H1 (cell line): Measurements from ENCODE around the gene PDHX. TPM values are rescaled to one million over a fixed set of nuclear protein-coding genes. Genes with fewer than 3 reads are reported as not detected.

ENCODE experiments used
- CTCF ChIA-PET: fragments of 300-600 bp; sonication (Branson Sonifier 250); formaldehyde crosslinking; loops from one replicate; lab custom pipeline; 2021; ENCODE audit not compliant: partially characterized antibody; lab: Charles Lee
- POLR2A ChIA-PET: fragments of 300-600 bp; sonication (Branson Sonifier 250); formaldehyde crosslinking; loops from one replicate; lab custom pipeline; 2021; ENCODE audit warnings: inconsistent platforms; ENCODE audit not compliant: partially characterized antibody; lab: Charles Lee
- DNase-seq, 2 experiments: peaks; one replicate each; pipeline versions ENCODE4 v3.0.0 to v3.0.0-alpha.2; 2010 to 2022; ENCODE audit warnings: low spot score in 2 of 2, low read depth in 1 of 2, mixed read lengths in 1 of 2
- FAIRE-seq: peaks from 2 replicates; lab custom pipeline; 2011; peaks lifted over from hg19 to GRCh38; lab: Jason Lieb, UNC
- H2AFZ ChIP-seq: 2 replicates; pipeline ENCODE4 v1.8.1; 2012; ENCODE audit warnings: low read length, inconsistent platforms
- H2AK5ac ChIP-seq: 2 replicates; pipeline ENCODE4 v1.6.1; 2013; ENCODE audit warnings: low read depth, low read length
- H2BK120ac ChIP-seq: replicated peaks from 2 replicates; pipeline ENCODE3; 2013; ENCODE audit warnings: low read depth, low read length, inconsistent platforms
- H2BK12ac ChIP-seq: 2 replicates; pipeline ENCODE4 v1.6.1; 2013; ENCODE audit warnings: low read depth, low read length
- H2BK15ac ChIP-seq: 2 replicates; pipeline ENCODE4 v1.6.1; 2013; ENCODE audit warnings: low read length
- H2BK20ac ChIP-seq: 2 replicates; pipeline ENCODE4 v1.6.1; 2013; ENCODE audit warnings: low read length
- H2BK5ac ChIP-seq: 2 replicates; pipeline ENCODE4 v1.6.1; 2013; ENCODE audit warnings: low read depth, low read length
- H3K14ac ChIP-seq: 2 replicates; pipeline ENCODE4 v1.6.1; 2013; ENCODE audit warnings: inconsistent platforms; ENCODE audit not compliant: insufficient read length
- H3K18ac ChIP-seq: 2 replicates; pipeline ENCODE4 v1.6.1; 2013; ENCODE audit warnings: low read length; ENCODE audit errors: extremely low read depth
- H3K23ac ChIP-seq: 2 replicates; pipeline ENCODE4 v1.6.1; 2013; ENCODE audit warnings: inconsistent platforms; ENCODE audit not compliant: insufficient read length
- H3K23me2 ChIP-seq: 2 replicates; pipeline ENCODE4 v1.6.1; 2013; ENCODE audit warnings: low read depth, low read length
- H3K27ac ChIP-seq: 2 replicates; pipeline ENCODE4 v1.6.1; 2011; ENCODE audit warnings: low read depth, low read length, inconsistent platforms
- H3K27me3 ChIP-seq, 4 experiments: replicated peaks in 1 of 4; 1 replicate in 1 of 4; 2 replicates in 3 of 4; pipeline versions ENCODE4 v1.6.1 to v1.8.1; 2011 to 2013; ENCODE audit warnings: low read length in 3 of 4, mild to moderate bottlenecking in 3 of 4, inconsistent platforms in 2 of 4, mixed read lengths in 2 of 4, moderate library complexity in 1 of 4; ENCODE audit not compliant: control insufficient read depth in 3 of 4, insufficient read depth in 3 of 4; ENCODE audit errors: extremely low read depth in 1 of 4
- H3K36me3 ChIP-seq, 4 experiments: 2 replicates each; pipeline versions ENCODE4 v1.6.1 to v1.8.1; 2011 to 2013; ENCODE audit warnings: mild to moderate bottlenecking in 4 of 4, low read length in 3 of 4, moderate library complexity in 2 of 4, control low read depth in 1 of 4, inconsistent platforms in 1 of 4; ENCODE audit not compliant: insufficient read depth in 4 of 4, control insufficient read depth in 2 of 4
- H3K4ac ChIP-seq: replicated peaks from 2 replicates; pipeline ENCODE3; 2013; ENCODE audit warnings: low read length, low read depth, mixed read lengths, inconsistent platforms; ENCODE audit not compliant: insufficient read length
- H3K4me1 ChIP-seq, 4 experiments: replicated peaks in 1 of 4; 1 replicate in 1 of 4; 2 replicates in 3 of 4; pipeline versions ENCODE4 v1.6.1 to v1.8.1; 2011 to 2013; ENCODE audit warnings: low read length in 3 of 4, inconsistent platforms in 2 of 4, mixed read lengths in 1 of 4; ENCODE audit not compliant: insufficient read depth in 4 of 4, control insufficient read depth in 3 of 4
- H3K4me2 ChIP-seq, 2 experiments: 2 replicates each; pipeline versions ENCODE4 v1.6.1 to v1.8.1; 2011 to 2013; ENCODE audit warnings: low read depth in 2 of 2, low read length in 2 of 2, control low read depth in 1 of 2, inconsistent platforms in 1 of 2, mild to moderate bottlenecking in 1 of 2; ENCODE audit not compliant: insufficient read depth in 1 of 2
- H3K4me3 ChIP-seq, 4 experiments: fragments of 200-600, 300-600 bp in 1 of 4; sonication (generic), shearing (Covaris generic), sonication (Bioruptor Twin) in 1 of 4; 2 replicates each; pipeline versions ENCODE4 v1.5.1 to v1.8.1; 2011 to 2016; ENCODE audit warnings: low read length in 4 of 4, low read depth in 3 of 4, control low read depth in 2 of 4, inconsistent platforms in 2 of 4, mild to moderate bottlenecking in 2 of 4, mixed read lengths in 1 of 4, moderate library complexity in 1 of 4; ENCODE audit not compliant: insufficient read depth in 2 of 4; ENCODE audit errors: extremely low read depth in 1 of 4
- H3K56ac ChIP-seq: replicated peaks from 2 replicates; pipeline ENCODE3; 2013; ENCODE audit warnings: low read depth, mild to moderate bottlenecking, mixed read lengths, low read length, inconsistent platforms; ENCODE audit not compliant: insufficient read length
- H3K79me1 ChIP-seq: 2 replicates; pipeline ENCODE4 v1.6.1; 2013; ENCODE audit warnings: low read depth, low read length, control low read depth
- H3K79me2 ChIP-seq, 2 experiments: 2 replicates each; pipeline versions ENCODE4 v1.6.1 to v1.8.1; 2012 to 2013; ENCODE audit warnings: low read length in 2 of 2, mild to moderate bottlenecking in 2 of 2, inconsistent platforms in 1 of 2; ENCODE audit not compliant: insufficient read depth in 2 of 2, control insufficient read depth in 1 of 2
- H3K9ac ChIP-seq, 4 experiments: replicated peaks in 1 of 4; 1 replicate in 1 of 4; 2 replicates in 3 of 4; pipeline versions ENCODE4 v1.6.1 to v1.8.1; 2011 to 2013; ENCODE audit warnings: low read depth in 3 of 4, low read length in 3 of 4, control low read depth in 2 of 4, mild to moderate bottlenecking in 2 of 4, moderate library complexity in 2 of 4, inconsistent platforms in 1 of 4; ENCODE audit errors: extremely low read depth in 1 of 4
- H3K9me3 ChIP-seq, 2 experiments: 2 replicates each; pipeline versions ENCODE4 v1.6.1 to v1.8.1; 2012 to 2013; ENCODE audit warnings: mild to moderate bottlenecking in 2 of 2, moderate library complexity in 2 of 2, control low read depth in 1 of 2, inconsistent platforms in 1 of 2, low read depth in 1 of 2, low read length in 1 of 2, mixed read lengths in 1 of 2; ENCODE audit not compliant: insufficient read depth in 2 of 2
- H4K20me1 ChIP-seq, 2 experiments: replicated peaks in 1 of 2; 2 replicates each; pipeline versions ENCODE3 to v1.8.1; 2011 to 2013; ENCODE audit warnings: inconsistent platforms in 2 of 2, low read length in 2 of 2, mild to moderate bottlenecking in 1 of 2; ENCODE audit not compliant: insufficient read depth in 2 of 2, control insufficient read depth in 1 of 2
- H4K5ac ChIP-seq: 2 replicates; pipeline ENCODE4 v1.6.1; 2013; ENCODE audit warnings: low read length, low read depth, mixed read lengths, inconsistent platforms; ENCODE audit not compliant: insufficient read length
- H4K8ac ChIP-seq: 2 replicates; pipeline ENCODE4 v1.8.0; 2013; ENCODE audit warnings: mild to moderate bottlenecking, moderate library complexity, low read length, inconsistent platforms; ENCODE audit not compliant: insufficient read depth; ENCODE audit errors: extremely low read depth
- H4K91ac ChIP-seq: replicated peaks from 2 replicates; pipeline ENCODE3; 2013; ENCODE audit warnings: low read length, mixed read lengths, inconsistent platforms; ENCODE audit not compliant: insufficient read length
- BACH1 ChIP-seq: IDR thresholded peaks from 2 replicates; pipeline ENCODE4 v1.6.1; 2012; ENCODE audit warnings: low read length, improper control_type of control experiment
- CTCF ChIP-seq, 3 experiments: IDR thresholded peaks; 1 replicate in 2 of 3; 2 replicates in 1 of 3; pipeline versions ENCODE4 v1.5.1 to v1.6.1; 2011; ENCODE audit warnings: low read length in 3 of 3, mild to moderate bottlenecking in 3 of 3, inconsistent platforms in 2 of 3, low read depth in 1 of 3, moderate library complexity in 1 of 3; ENCODE audit not compliant: insufficient read depth in 1 of 3; ENCODE audit errors: control extremely low read depth in 1 of 3
- FOSL1 ChIP-seq: IDR thresholded peaks from 2 replicates; pipeline ENCODE4 v1.6.1; 2011; ENCODE audit warnings: mild to moderate bottlenecking, low read depth, low read length, moderate library complexity; ENCODE audit not compliant: insufficient read depth
- NRF1 ChIP-seq: IDR thresholded peaks from 2 replicates; pipeline ENCODE4 v1.6.1; 2011; ENCODE audit warnings: mild to moderate bottlenecking, low read depth, low read length, improper control_type of control experiment
- POLR2A ChIP-seq, 2 experiments: IDR thresholded peaks; 1 replicate in 1 of 2; 2 replicates in 1 of 2; pipeline ENCODE4 v1.6.1; 2011; ENCODE audit warnings: low read depth in 2 of 2, low read length in 2 of 2, mild to moderate bottlenecking in 2 of 2; ENCODE audit errors: control extremely low read depth in 1 of 2
- POLR2AphosphoS5 ChIP-seq: IDR thresholded peaks from 2 replicates; pipeline ENCODE4 v1.6.1; 2011; ENCODE audit warnings: low read depth, low read length
- RFX5 ChIP-seq: IDR thresholded peaks from 2 replicates; pipeline ENCODE4 v1.6.1; 2011; ENCODE audit warnings: low read depth, low read length, improper control_type of control experiment, borderline replicate concordance
- polyA plus RNA-seq, 7 experiments: library from polyadenylated mRNA; depleted of rRNA in 3 of 7; stranded (reverse) in 5 of 7; unstranded in 2 of 7; fragments of >200 nt in 5 of 7; fragments of 200-250 nt in 2 of 7; gene quantifications; 1 replicate in 5 of 7; 2 replicates in 1 of 7; 4 replicates in 1 of 7; pipeline versions ENCODE4 v1.2.1 to v1.2.3, GENCODE V29; 2011 to 2013; ENCODE audit warnings: missing spikeins in 2 of 7, mixed read lengths in 2 of 7
- total RNA-seq: library from RNA; stranded (reverse); fragmentation: NEBNext Ultra II Directional; extraction: Animal tissue kit (Norgen Biotek cat#: 25700); gene quantifications from 2 replicates; pipeline ENCODE4 v1.2.1, GENCODE V29; 2021

Gene PDHX
- total and polyA plus RNA-seq, 2 of the 8 experiments (the other 6 are each of a cell fraction or from before 2014, with no cell fraction given): 12.4 to 51.9 TPM

GRCh38 chr11:34926831-34927132 is 10.4 kb downstream of the PDHX start:
- Histone ChIP-seq H3K18ac (no peak overlapping the region), H2BK5ac (no peak overlapping the region), H3K23ac (no peak overlapping the region), H2BK15ac (no peak overlapping the region), H3K4ac (no peak overlapping the region), H3K56ac (no peak overlapping the region), H3K9ac (no peak overlapping the region), H2AK5ac (no peak overlapping the region), H2BK120ac (no peak overlapping the region), H3K9me3 (no peaks in the 10 kb centered on the region), H4K91ac (no peak overlapping the region), H3K27ac (no peak overlapping the region), H3K14ac (no peak overlapping the region), H3K4me2 (no peak overlapping the region), H3K36me3 (no peaks in the 10 kb centered on the region), H3K27me3 (no peaks in the 10 kb centered on the region), H2BK12ac (no peak overlapping the region), H3K79me2 (peaks cover 3 to 90% of the 10 kb centered on the region in 2 experiments; a peak in 3 of 4 replicates), H2AFZ (no peak overlapping the region), H3K23me2 (no peaks in the 10 kb centered on the region; the same call in 1 of the 2 replicates), H3K4me1 (peaks cover 0 to 5% (median 1%) of the 10 kb centered on the region in 4 experiments; a peak in 3 of 7 replicates), H4K5ac (no peak overlapping the region), H3K79me1 (no peaks in the 10 kb centered on the region; the same call in 1 of the 2 replicates), H2BK20ac (no peak overlapping the region), H4K20me1 (no peaks in the 10 kb centered on the region), H4K8ac (no peak overlapping the region), H3K4me3 (no peak overlapping the region)
- ChIA-PET CTCF (interaction anchor here (0.6 to 3.8 kb wide), 36 partner anchors 9 to 514 kb away, joined by 3 to 31 read pairs (median 4); no protein-coding TSS in a partner anchor), POLR2A (interaction anchor here (3.6 kb wide), 1 partner anchor 10 kb away, joined by 23 read pairs; the partner anchor contains the start of genes APIP and PDHX)
- DNase-seq: no peak
- FAIRE-seq: no peak
- TF ChIP-seq POLR2A (IDR thresholded peaks at IDR 0.05; ENCODE audit: control extremely low read depth in 1 of 2, low read depth in 2 of 2, low read length in 2 of 2) (no peak), NRF1 (no peak), BACH1 (no peak), RFX5 (no peak), POLR2AphosphoS5 (no peak), FOSL1 (no peak), CTCF (IDR thresholded peaks at IDR 0.05; ENCODE audit: control extremely low read depth in 1 of 3, insufficient read depth in 1 of 3, low read depth in 1 of 3, low read length in 3 of 3) (no peak)
